Neural progenitor cell (in vitro differentiated cells): ENCODE measurements around the gene TSPEAR.

Source experiments
- CTCF ChIP-seq: fragments of 200-600 bp; sonication (generic); IDR thresholded peaks from 2 replicates; pipeline ENCODE4 v1.5.1; 2017; ENCODE audit warnings: antibody characterized with exemption, mild to moderate bottlenecking
- EZH2 ChIP-seq: fragments of 200-600 bp; sonication (generic); IDR thresholded peaks from 2 replicates; pipeline ENCODE4 v1.6.1; 2017; ENCODE audit warnings: antibody characterized with exemption, mild to moderate bottlenecking, moderate library complexity
- EZH2phosphoT487 ChIP-seq: fragments of 200-600 bp; sonication (generic); IDR thresholded peaks from 2 replicates; pipeline ENCODE4 v1.6.1; 2017; ENCODE audit warnings: antibody characterized with exemption

GRCh38 chr21:44709426-44710293 lies 1.7 kb downstream of the TSPEAR start:
- TF ChIP-seq CTCF (no peak), EZH2 (peak; percentile 93), EZH2phosphoT487 (peak; percentile 73)
